ENCODE results near the gene CTCF.
A peak's percentile ranks its signal among the peaks of the same experiment; 100 is the strongest.

CTCF gene

GRCh38 chr16:67594956-67595355 is 32.6 kb downstream of the CTCF start:
- DNase-seq (ENCODE audit: low read depth) = peak; percentile 49

GRCh38 chr16:67598527-67598926 is 36.2 kb downstream of the CTCF start:
- DNase-seq (ENCODE audit: low read depth) = no peak

GRCh38 chr16:67605641-67606040 is 43.3 kb downstream of the CTCF start:
- no peak for DNase-seq (ENCODE audit: low read depth)

GRCh38 chr16:67606632-67607031 is 44.3 kb downstream of the CTCF start:
- DNase-seq (ENCODE audit: low read depth) = no peak

- DNase-seq (ENCODE audit: low read depth) = no peak
These were observed 46.0 kb downstream of the CTCF start for GRCh38 chr16:67608364-67608763.

- DNase-seq (ENCODE audit: low read depth) = no peak
These were observed 51.5 kb downstream of the CTCF start for GRCh38 chr16:67613808-67614207.

GRCh38 chr16:67628216-67628615 is 65.9 kb downstream of the CTCF start:
- no peak for DNase-seq (ENCODE audit: low read depth)

GRCh38 chr16:67632415-67633172 is 70.3 kb downstream of the CTCF start:
- DNase-seq (ENCODE audit: low read depth) = no peak

GRCh38 chr16:67636713-67637112 is 74.4 kb downstream of the CTCF start:
- DNase-seq (ENCODE audit: low read depth) = no peak

GRCh38 chr16:67637625-67638024 is 75.3 kb downstream of the CTCF start:
- no peak for DNase-seq (ENCODE audit: low read depth)

GRCh38 chr16:67641779-67642708 is 79.7 kb downstream of the CTCF start:
- DNase-seq (ENCODE audit: low read depth) = peak; percentile 9

- DNase-seq (ENCODE audit: low read depth) = no peak
These were observed 81.7 kb downstream of the CTCF start for GRCh38 chr16:67644038-67644437.

- no peak for DNase-seq (ENCODE audit: low read depth)
These were observed 83.2 kb downstream of the CTCF start for GRCh38 chr16:67645397-67646121.

GRCh38 chr16:67647111-67647651 is 84.9 kb downstream of the CTCF start:
- no peak for DNase-seq (ENCODE audit: low read depth)

- no peak for DNase-seq (ENCODE audit: low read depth)
These were observed 85.4 kb downstream of the CTCF start for GRCh38 chr16:67647681-67648080.

- DNase-seq (ENCODE audit: low read depth) = no peak
These were observed 85.9 kb downstream of the CTCF start for GRCh38 chr16:67648088-67648763.

GRCh38 chr16:67648764-67649407 is 86.6 kb downstream of the CTCF start:
- DNase-seq (ENCODE audit: low read depth) = no peak

- DNase-seq (ENCODE audit: low read depth) = peak; percentile 52
These were observed 87.2 kb downstream of the CTCF start for GRCh38 chr16:67649494-67649931.

- no peak for DNase-seq (ENCODE audit: low read depth)
These were observed 87.7 kb downstream of the CTCF start for GRCh38 chr16:67650023-67650422.

GRCh38 chr16:67651039-67651438 is 88.7 kb downstream of the CTCF start:
- no peak for DNase-seq (ENCODE audit: low read depth)

GRCh38 chr16:67651847-67652246 is 89.5 kb downstream of the CTCF start:
- no peak for DNase-seq (ENCODE audit: low read depth)
